GM23338 (cell line): ENCODE data around the gene EID1. TPM values are rescaled to one million over a fixed set of nuclear protein-coding genes. Genes with fewer than 3 reads are reported as not detected.

Experiments
- ATAC-seq: fragments of 200-7000 bp; cut with Tn5 transposase; 3 replicates; pipeline ENCODE4 v1.9.1; 2020
- DNase-seq: peaks from one replicate; pipeline ENCODE4 v3.0.0-alpha.2; 2015; ENCODE audit warnings: low spot score
- H2AFZ ChIP-seq: fragments of 200-600 bp; sonication (generic); 2 replicates; pipeline ENCODE4 v1.8.0; 2016; ENCODE audit warnings: antibody characterized with exemption, mild to moderate bottlenecking, moderate library complexity
- H3F3A ChIP-seq: fragments of 200-600 bp; sonication (generic); replicated peaks from 2 replicates; pipeline ENCODE4 v1.8.0; 2017; ENCODE audit warnings: antibody characterized with exemption, mixed run types, low read depth
- H3K27ac ChIP-seq: fragments of 200-600 bp; sonication (generic); 2 replicates; pipeline ENCODE4 v1.6.1; 2016; ENCODE audit warnings: low read depth
- H3K27me3 ChIP-seq: fragments of 200-600 bp; sonication (generic); 2 replicates; pipeline ENCODE4 v1.8.0; 2016; ENCODE audit warnings: mild to moderate bottlenecking, mixed run types, moderate library complexity; ENCODE audit not compliant: insufficient read depth
- H3K36me3 ChIP-seq: fragments of 200-600 bp; sonication (generic); 2 replicates; pipeline ENCODE4 v1.8.0; 2016; ENCODE audit warnings: mild to moderate bottlenecking; ENCODE audit not compliant: insufficient read depth
- H3K4me1 ChIP-seq: fragments of 200-600 bp; sonication (generic); 2 replicates; pipeline ENCODE4 v1.8.0; 2016; ENCODE audit warnings: mild to moderate bottlenecking, moderate library complexity; ENCODE audit not compliant: insufficient read depth
- H3K4me2 ChIP-seq: fragments of 200-600 bp; sonication (generic); 2 replicates; pipeline ENCODE4 v1.7.1; 2017; ENCODE audit warnings: mixed run types
- H3K4me3 ChIP-seq: fragments of 200-600 bp; sonication (generic); 2 replicates; pipeline ENCODE4 v1.6.1; 2016; ENCODE audit warnings: mixed run types
- H3K79me2 ChIP-seq: fragments of 200-600 bp; sonication (generic); replicated peaks from 2 replicates; pipeline ENCODE4 v1.8.0; 2017; ENCODE audit warnings: mild to moderate bottlenecking; ENCODE audit not compliant: insufficient read depth
- H3K9me2 ChIP-seq: fragments of 200-600 bp; sonication (generic); 2 replicates; pipeline ENCODE4 v1.8.0; 2017; ENCODE audit not compliant: insufficient read depth
- H4K20me1 ChIP-seq: fragments of 200-600 bp; sonication (generic); replicated peaks from 2 replicates; pipeline ENCODE4 v1.8.0; 2017; ENCODE audit warnings: mild to moderate bottlenecking; ENCODE audit not compliant: insufficient read depth
- H3K27ac Mint-ChIP-seq: 2 replicates; pipeline ENCODE4 v1.8.0; 2020; ENCODE audit warnings: inconsistent platforms, mild to moderate bottlenecking, moderate library complexity, mixed read lengths
- H3K27me3 Mint-ChIP-seq: 3 replicates; pipeline ENCODE4 v1.8.0; 2022; ENCODE audit warnings: low read depth, mild to moderate bottlenecking, moderate library complexity, mixed read lengths, inconsistent platforms; ENCODE audit not compliant: insufficient read depth, poor library complexity
- H3K36me3 Mint-ChIP-seq: 3 replicates; pipeline ENCODE4 v1.8.0; 2021; ENCODE audit warnings: low read depth, mild to moderate bottlenecking, inconsistent platforms, moderate library complexity, mixed read lengths
- H3K4me1 Mint-ChIP-seq: 3 replicates; pipeline ENCODE4 v1.8.0; 2020; ENCODE audit warnings: mild to moderate bottlenecking, inconsistent platforms, mixed read lengths
- H3K4me3 Mint-ChIP-seq: 3 replicates; pipeline ENCODE4 v1.8.0; 2021; ENCODE audit warnings: moderate library complexity, mild to moderate bottlenecking, inconsistent platforms, mixed read lengths
- H3K9me3 Mint-ChIP-seq: 3 replicates; pipeline ENCODE4 v1.8.0; 2020; ENCODE audit warnings: moderate library complexity, mild to moderate bottlenecking, inconsistent platforms, mixed read lengths
- CREB1 ChIP-seq: fragments of 250-450 bp; sonication (Bioruptor Pico); IDR thresholded peaks from 2 replicates; pipeline ENCODE4 v1.5.0; 2020; ENCODE audit warnings: low read depth, mild to moderate bottlenecking, moderate library complexity
- CTCF ChIP-seq, 2 experiments: fragments of 200-600 bp in 1 of 2; sonication (generic) in 1 of 2; conservative IDR thresholded peaks; 2 replicates each; pipeline versions ENCODE4 v1.5.1 to v1.6.1; 2016 to 2017; ENCODE audit warnings: antibody characterized with exemption in 2 of 2, low read depth in 2 of 2, mild to moderate bottlenecking in 2 of 2, moderate library complexity in 1 of 2
- ETS1 ChIP-seq: IDR thresholded peaks from 2 replicates; pipeline ENCODE4 v1.6.1; 2016; ENCODE audit warnings: antibody characterized with exemption
- EZH2 ChIP-seq: fragments of 200-600 bp; sonication (generic); IDR thresholded peaks from one replicate; pipeline ENCODE4 v1.8.0; 2017; ENCODE audit warnings: antibody characterized with exemption, mild to moderate bottlenecking, low read depth; ENCODE audit not compliant: unreplicated experiment
- EZH2phosphoT487 ChIP-seq: fragments of 200-600 bp; sonication (generic); IDR thresholded peaks from one replicate; pipeline ENCODE4 v1.8.1; 2018; ENCODE audit warnings: antibody characterized with exemption; ENCODE audit not compliant: unreplicated experiment
- JUNB ChIP-seq: IDR thresholded peaks from one replicate; pipeline ENCODE4 v1.6.1; 2016; ENCODE audit warnings: antibody characterized with exemption; ENCODE audit not compliant: unreplicated experiment
- NANOG ChIP-seq: IDR thresholded peaks from 2 replicates; pipeline ENCODE4 v1.6.1; 2016; ENCODE audit warnings: antibody characterized with exemption, borderline replicate concordance
- POLR2AphosphoS5 ChIP-seq: IDR thresholded peaks from 2 replicates; pipeline ENCODE4 v1.6.1; 2016; ENCODE audit warnings: antibody characterized with exemption, low read depth
- REST ChIP-seq: IDR thresholded peaks from one replicate; pipeline ENCODE4 v1.6.1; 2018; ENCODE audit warnings: antibody characterized with exemption; ENCODE audit not compliant: unreplicated experiment
- STAT1 ChIP-seq: IDR thresholded peaks from one replicate; pipeline ENCODE4 v1.6.1; 2016; ENCODE audit warnings: antibody characterized with exemption; ENCODE audit not compliant: unreplicated experiment
- ZNF114 ChIP-seq: fragments of 250-450 bp; sonication (Bioruptor Pico); IDR thresholded peaks from 2 replicates; pipeline ENCODE4 v1.5.0; 2020; ENCODE audit warnings: mild to moderate bottlenecking, moderate library complexity
- ZNF331 ChIP-seq: fragments of 250-450 bp; sonication (Bioruptor Pico); IDR thresholded peaks from 2 replicates; pipeline ENCODE4 v1.5.0; 2020; ENCODE audit warnings: low read depth, mild to moderate bottlenecking, moderate library complexity
- polyA plus RNA-seq: library from polyadenylated mRNA; unstranded; fragments of >200 nt; fragmentation: Nextera tagmentation; extraction: Ambion mirVana; gene quantifications from 2 replicates; pipeline ENCODE4 v1.2.1, GENCODE V29; 2016
- total RNA-seq: library from RNA; depleted of rRNA; stranded (reverse); fragments of >200 nt; shearing (Covaris generic); gene quantifications from 2 replicates; pipeline ENCODE4 v1.2.3, GENCODE V29; 2014
- TF ChIP-seq, protein P1 (sequence below): fragments of 250-450 bp; sonication (Bioruptor Pico); IDR thresholded peaks from 2 replicates; pipeline ENCODE4 v1.5.0; 2020; ENCODE audit warnings: mild to moderate bottlenecking, moderate library complexity

Gene EID1
- total and polyA plus RNA-seq, 2 experiments from 2014 or later = 113 to 324 TPM

DNA sequence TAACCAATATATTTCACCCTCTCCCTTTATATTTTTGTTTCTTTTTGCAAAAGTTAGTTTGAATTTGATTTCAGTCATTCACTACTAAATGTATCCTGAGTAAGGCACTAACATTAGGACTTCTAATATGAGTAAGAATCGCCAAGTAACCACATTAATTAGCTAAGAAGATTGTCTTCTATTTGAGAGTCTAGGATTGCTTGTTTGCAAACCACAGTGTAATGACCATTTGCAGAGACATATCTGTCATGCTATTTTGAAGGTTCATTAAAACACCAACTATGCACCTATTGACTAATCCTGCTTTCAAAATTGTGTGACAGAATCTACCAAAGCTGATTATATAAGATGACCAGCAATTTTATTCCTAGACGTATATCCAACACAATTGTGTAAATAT, 5.3 kb upstream of the EID1 start:
- ATAC-seq (no peak), DNase-seq (no peak)
- Histone ChIP-seq H4K20me1 (no peaks in the 10 kb centered on the region), H3K4me3 (no peak overlapping the region), H3K36me3 (no peaks in the 10 kb centered on the region), H3K27me3 (no peaks in the 10 kb centered on the region), H3K9me2 (no peaks in the 10 kb centered on the region), H3F3A (no peaks in the 10 kb centered on the region), H2AFZ (no peak overlapping the region), H3K27ac (no peak overlapping the region), H3K4me1 (peaks cover 5% of the 10 kb centered on the region; the same call in 1 of the 2 replicates), H3K79me2 (no peaks in the 10 kb centered on the region), H3K4me2 (no peak overlapping the region)
- no peak overlapping the region for H3K4me3 Mint-ChIP-seq
- no peaks in the 10 kb centered on the region for H3K27me3 Mint-ChIP-seq
- no peak for TF ChIP-seq ETS1
- TF ChIP-seq CTCF (conservative IDR thresholded peaks at IDR 0.05; ENCODE audit: low read depth in 2 of 2) = no peak
- no peak for TF ChIP-seq CREB1 (CRISPR knock-in tag)
- TF ChIP-seq REST = no peak
- TF ChIP-seq STAT1 = no peak
- no peak for TF ChIP-seq EZH2phosphoT487
- TF ChIP-seq POLR2AphosphoS5 = no peak
- TF ChIP-seq ZNF331 (CRISPR knock-in tag) = no peak
- no peak for TF ChIP-seq EZH2
- TF ChIP-seq JUNB = no peak
- TF ChIP-seq NANOG = no peak
- TF ChIP-seq, protein P1, sequence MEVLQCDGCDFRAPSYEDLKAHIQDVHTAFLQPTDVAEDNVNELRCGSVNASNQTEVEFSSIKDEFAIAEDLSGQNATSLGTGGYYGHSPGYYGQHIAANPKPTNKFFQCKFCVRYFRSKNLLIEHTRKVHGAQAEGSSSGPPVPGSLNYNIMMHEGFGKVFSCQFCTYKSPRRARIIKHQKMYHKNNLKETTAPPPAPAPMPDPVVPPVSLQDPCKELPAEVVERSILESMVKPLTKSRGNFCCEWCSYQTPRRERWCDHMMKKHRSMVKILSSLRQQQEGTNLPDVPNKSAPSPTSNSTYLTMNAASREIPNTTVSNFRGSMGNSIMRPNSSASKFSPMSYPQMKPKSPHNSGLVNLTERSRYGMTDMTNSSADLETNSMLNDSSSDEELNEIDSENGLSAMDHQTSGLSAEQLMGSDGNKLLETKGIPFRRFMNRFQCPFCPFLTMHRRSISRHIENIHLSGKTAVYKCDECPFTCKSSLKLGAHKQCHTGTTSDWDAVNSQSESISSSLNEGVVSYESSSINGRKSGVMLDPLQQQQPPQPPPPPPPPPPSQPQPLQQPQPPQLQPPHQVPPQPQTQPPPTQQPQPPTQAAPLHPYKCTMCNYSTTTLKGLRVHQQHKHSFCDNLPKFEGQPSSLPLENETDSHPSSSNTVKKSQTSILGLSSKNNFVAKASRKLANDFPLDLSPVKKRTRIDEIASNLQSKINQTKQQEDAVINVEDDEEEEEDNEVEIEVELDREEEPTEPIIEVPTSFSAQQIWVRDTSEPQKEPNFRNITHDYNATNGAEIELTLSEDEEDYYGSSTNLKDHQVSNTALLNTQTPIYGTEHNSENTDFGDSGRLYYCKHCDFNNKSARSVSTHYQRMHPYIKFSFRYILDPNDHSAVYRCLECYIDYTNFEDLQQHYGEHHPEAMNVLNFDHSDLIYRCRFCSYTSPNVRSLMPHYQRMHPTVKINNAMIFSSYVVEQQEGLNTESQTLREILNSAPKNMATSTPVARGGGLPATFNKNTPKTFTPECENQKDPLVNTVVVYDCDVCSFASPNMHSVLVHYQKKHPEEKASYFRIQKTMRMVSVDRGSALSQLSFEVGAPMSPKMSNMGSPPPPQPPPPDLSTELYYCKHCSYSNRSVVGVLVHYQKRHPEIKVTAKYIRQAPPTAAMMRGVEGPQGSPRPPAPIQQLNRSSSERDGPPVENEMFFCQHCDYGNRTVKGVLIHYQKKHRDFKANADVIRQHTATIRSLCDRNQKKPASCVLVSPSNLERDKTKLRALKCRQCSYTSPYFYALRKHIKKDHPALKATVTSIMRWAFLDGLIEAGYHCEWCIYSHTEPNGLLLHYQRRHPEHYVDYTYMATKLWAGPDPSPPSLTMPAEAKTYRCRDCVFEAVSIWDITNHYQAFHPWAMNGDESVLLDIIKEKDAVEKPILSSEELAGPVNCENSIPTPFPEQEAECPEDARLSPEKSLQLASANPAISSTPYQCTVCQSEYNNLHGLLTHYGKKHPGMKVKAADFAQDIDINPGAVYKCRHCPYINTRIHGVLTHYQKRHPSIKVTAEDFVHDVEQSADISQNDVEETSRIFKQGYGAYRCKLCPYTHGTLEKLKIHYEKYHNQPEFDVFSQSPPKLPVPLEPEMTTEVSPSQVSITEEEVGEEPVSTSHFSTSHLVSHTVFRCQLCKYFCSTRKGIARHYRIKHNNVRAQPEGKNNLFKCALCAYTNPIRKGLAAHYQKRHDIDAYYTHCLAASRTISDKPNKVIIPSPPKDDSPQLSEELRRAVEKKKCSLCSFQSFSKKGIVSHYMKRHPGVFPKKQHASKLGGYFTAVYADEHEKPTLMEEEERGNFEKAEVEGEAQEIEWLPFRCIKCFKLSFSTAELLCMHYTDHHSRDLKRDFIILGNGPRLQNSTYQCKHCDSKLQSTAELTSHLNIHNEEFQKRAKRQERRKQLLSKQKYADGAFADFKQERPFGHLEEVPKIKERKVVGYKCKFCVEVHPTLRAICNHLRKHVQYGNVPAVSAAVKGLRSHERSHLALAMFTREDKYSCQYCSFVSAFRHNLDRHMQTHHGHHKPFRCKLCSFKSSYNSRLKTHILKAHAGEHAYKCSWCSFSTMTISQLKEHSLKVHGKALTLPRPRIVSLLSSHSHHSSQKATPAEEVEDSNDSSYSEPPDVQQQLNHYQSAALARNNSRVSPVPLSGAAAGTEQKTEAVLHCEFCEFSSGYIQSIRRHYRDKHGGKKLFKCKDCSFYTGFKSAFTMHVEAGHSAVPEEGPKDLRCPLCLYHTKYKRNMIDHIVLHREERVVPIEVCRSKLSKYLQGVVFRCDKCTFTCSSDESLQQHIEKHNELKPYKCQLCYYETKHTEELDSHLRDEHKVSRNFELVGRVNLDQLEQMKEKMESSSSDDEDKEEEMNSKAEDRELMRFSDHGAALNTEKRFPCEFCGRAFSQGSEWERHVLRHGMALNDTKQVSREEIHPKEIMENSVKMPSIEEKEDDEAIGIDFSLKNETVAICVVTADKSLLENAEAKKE (CRISPR knock-in tag) = no peak
- TF ChIP-seq ZNF114 (CRISPR knock-in tag) = no peak
- H3K36me3 Mint-ChIP-seq = no peaks in the 10 kb centered on the region
- H3K9me3 Mint-ChIP-seq = no peaks in the 10 kb centered on the region
- no peak overlapping the region for H3K27ac Mint-ChIP-seq
- no peaks in the 10 kb centered on the region; the same call in 1 of the 3 replicates for H3K4me1 Mint-ChIP-seq
